ENCODE measurements around the gene EXOC6B. TPM values are rescaled to one million over a fixed set of nuclear protein-coding genes. Genes with fewer than 3 reads are reported as not detected.

The EXOC6B gene
- total RNA-seq, 1 donor from 2014 or later, result 8.4 TPM

- intact Hi-C loops (cut with micrococcal nuclease), result no loop called here
- no peaks in the 10 kb centered on the region for H3K36me3 Mint-ChIP-seq (ENCODE audit: low read depth)
- no peak for DNase-seq
- H3K27ac Mint-ChIP-seq, result no peak overlapping the region
- no peaks in the 10 kb centered on the region for H3K4me1 Mint-ChIP-seq
- no peak overlapping the region for H3K4me3 Mint-ChIP-seq
- no peaks in the 10 kb centered on the region for H3K27me3 Mint-ChIP-seq
- no peaks in the 10 kb centered on the region for H3K9me3 Mint-ChIP-seq
Measured at GRCh38 chr2:72275084-72275483, 550.7 kb downstream of the EXOC6B start.

- H3K4me1 Mint-ChIP-seq, result no peaks in the 10 kb centered on the region
Measured at GRCh38 chr2:72274380-72274797, 551.4 kb downstream of the EXOC6B start.

DNA sequence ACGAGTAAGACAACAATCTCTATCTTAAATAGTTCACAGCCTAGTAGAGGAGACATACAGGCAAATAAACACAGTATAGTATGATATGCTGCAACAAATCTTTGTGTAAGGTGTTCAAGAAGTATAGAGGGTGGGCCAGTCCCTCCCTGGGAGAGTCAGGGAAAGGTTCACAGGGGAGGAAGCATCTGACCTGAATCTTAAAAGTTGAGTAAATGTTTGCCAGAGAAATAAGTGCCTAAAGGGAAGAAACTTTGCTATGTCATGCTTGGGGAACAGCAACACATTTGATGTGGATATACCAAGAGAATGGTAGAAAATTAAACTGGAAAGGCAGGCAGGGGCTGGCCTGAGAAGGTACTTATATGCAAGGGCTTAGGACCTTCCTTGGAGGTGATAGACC is 552.4 kb downstream of the EXOC6B start:
- Mint-ChIP-seq H3K9me3 (no peaks in the 10 kb centered on the region), H3K27ac (no peak overlapping the region), H3K4me3 (no peak overlapping the region), H3K27me3 (no peaks in the 10 kb centered on the region), H3K36me3 (ENCODE audit: low read depth) (no peaks in the 10 kb centered on the region), H3K4me1 (no peaks in the 10 kb centered on the region)
- DNase-seq, result no peak
- intact Hi-C loops (cut with micrococcal nuclease), result no loop called here

More at GRCh38 chr2:72274380-72274797, 551.4 kb downstream of the EXOC6B start:
- Mint-ChIP-seq H3K9me3 (no peaks in the 10 kb centered on the region), H3K27me3 (no peaks in the 10 kb centered on the region), H3K36me3 (ENCODE audit: low read depth) (no peaks in the 10 kb centered on the region), H3K4me3 (no peak overlapping the region), H3K27ac (no peak overlapping the region)
- intact Hi-C loops (cut with micrococcal nuclease), result no loop called here
- no peak for DNase-seq

GRCh38 chr2:72271766-72272641 is 553.8 kb downstream of the EXOC6B start:
- Mint-ChIP-seq H3K4me3 (no peak overlapping the region), H3K4me1 (no peaks in the 10 kb centered on the region), H3K36me3 (ENCODE audit: low read depth) (no peaks in the 10 kb centered on the region), H3K27ac (no peak overlapping the region), H3K9me3 (no peaks in the 10 kb centered on the region), H3K27me3 (no peaks in the 10 kb centered on the region)
- no peak for DNase-seq
- intact Hi-C loops (cut with micrococcal nuclease), result no loop called here

DNA sequence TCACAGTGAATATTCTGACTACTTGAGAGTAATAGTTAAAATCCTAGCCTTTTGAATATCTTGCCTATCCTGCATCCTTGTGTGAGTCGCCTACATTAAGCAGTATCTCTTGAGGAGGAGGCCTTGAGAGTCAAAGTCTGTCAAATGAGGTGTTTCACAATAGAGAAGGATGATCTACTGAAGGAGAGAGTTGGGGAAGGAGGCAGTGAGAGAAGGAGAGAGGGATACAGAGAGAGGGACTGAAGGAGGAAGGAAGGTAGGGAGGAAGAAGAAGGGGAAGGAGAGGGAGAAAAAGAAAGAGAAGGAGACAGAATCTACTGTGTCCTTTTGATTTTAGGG is 554.6 kb downstream of the EXOC6B start:
- no peak for DNase-seq
- H3K4me3 Mint-ChIP-seq, result no peak overlapping the region
- no peak overlapping the region for H3K27ac Mint-ChIP-seq
- no peaks in the 10 kb centered on the region for H3K4me1 Mint-ChIP-seq
- no peaks in the 10 kb centered on the region for H3K27me3 Mint-ChIP-seq
- H3K36me3 Mint-ChIP-seq (ENCODE audit: low read depth), result no peaks in the 10 kb centered on the region
- intact Hi-C loops (cut with micrococcal nuclease), result no loop called here
- H3K9me3 Mint-ChIP-seq, result no peaks in the 10 kb centered on the region

DNA sequence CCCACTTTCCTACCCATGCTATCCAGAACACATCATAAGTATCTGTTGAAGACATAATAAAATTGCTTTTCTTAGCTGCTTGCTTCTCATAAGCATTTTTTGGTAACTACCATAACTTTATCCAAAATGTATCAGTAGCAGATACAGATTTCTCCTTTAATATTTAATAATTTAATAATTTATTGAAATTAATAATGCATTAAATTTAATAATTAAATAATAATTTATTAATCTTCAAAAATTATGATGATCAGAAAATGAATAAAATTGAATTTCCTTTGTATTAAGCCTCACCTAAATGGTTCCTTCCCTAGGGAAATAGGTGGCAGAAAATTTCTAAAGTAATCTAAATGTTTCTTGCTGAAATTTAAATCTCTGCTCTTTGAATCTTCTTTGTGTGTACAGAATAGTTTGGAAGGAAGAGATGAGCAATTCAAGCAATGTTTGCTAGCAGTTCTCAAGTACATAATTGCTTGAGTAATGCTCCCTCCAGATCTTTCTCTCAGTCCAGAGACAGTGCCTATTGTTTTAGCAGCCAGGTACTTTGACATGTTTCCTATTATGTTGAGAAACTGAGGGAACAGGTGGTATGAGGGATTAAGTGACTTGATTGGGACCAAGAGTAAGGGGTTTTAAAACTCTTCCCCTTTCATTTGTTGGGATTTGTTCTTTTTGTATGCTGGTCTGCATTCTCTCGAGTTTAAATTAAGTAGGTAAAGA is 555.1 kb downstream of the EXOC6B start:
- Mint-ChIP-seq H3K4me1 (no peaks in the 10 kb centered on the region), H3K27ac (no peak overlapping the region), H3K9me3 (no peaks in the 10 kb centered on the region), H3K36me3 (ENCODE audit: low read depth) (no peaks in the 10 kb centered on the region), H3K27me3 (no peaks in the 10 kb centered on the region), H3K4me3 (no peak overlapping the region)
- DNase-seq, result no peak
- intact Hi-C loops (cut with micrococcal nuclease), result no loop called here

GRCh38 chr2:72263776-72264060 is 562.1 kb downstream of the EXOC6B start:
- Mint-ChIP-seq H3K27ac (no peak overlapping the region), H3K36me3 (ENCODE audit: low read depth) (no peaks in the 10 kb centered on the region), H3K4me3 (no peak overlapping the region), H3K27me3 (no peaks in the 10 kb centered on the region), H3K9me3 (no peaks in the 10 kb centered on the region), H3K4me1 (no peaks in the 10 kb centered on the region)
- no peak for DNase-seq
- intact Hi-C loops (cut with micrococcal nuclease), result no loop called here

DNA sequence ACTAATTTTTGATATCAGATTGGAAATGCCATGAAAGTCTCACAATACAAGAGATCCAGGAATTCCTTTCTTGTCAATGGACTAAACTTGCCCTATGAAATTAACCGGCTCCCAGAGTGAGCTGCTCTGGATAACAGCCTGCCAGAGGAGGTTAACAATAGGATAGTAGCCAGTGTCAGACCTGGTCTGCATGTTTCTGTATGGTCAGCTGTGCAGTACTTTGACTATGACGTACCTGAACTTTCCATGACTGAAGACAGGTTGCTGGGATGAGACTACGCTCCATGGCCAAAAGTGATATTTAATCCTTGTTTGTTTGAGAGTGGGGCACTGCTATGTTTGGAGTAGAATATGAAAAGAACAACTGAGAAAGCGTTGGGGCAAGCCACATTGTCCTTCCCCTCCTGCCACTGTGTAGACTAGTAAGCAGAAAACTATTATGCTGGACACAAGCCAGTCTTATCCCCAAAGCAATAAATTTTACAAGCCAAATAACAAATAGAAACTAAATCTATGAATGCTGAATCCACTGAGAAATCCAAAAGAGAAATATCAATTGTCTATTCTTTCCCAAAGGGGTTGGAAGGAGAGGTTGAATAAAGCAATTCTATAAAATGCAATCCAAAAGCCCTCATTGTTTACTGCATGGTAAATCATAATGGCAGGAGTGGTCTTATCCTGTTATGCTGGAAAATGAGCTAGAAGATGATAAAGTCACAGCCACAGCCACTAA is 562.6 kb downstream of the EXOC6B start:
- Mint-ChIP-seq H3K4me1 (no peaks in the 10 kb centered on the region), H3K4me3 (no peak overlapping the region), H3K9me3 (no peaks in the 10 kb centered on the region), H3K36me3 (ENCODE audit: low read depth) (no peaks in the 10 kb centered on the region), H3K27ac (no peak overlapping the region), H3K27me3 (no peaks in the 10 kb centered on the region)
- no peak for DNase-seq
- intact Hi-C loops (cut with micrococcal nuclease), result no loop called here

- DNase-seq, result no peak
- no peaks in the 10 kb centered on the region for H3K4me1 Mint-ChIP-seq
- H3K36me3 Mint-ChIP-seq (ENCODE audit: low read depth), result no peaks in the 10 kb centered on the region
- no peaks in the 10 kb centered on the region for H3K27me3 Mint-ChIP-seq
- intact Hi-C loops (cut with micrococcal nuclease), result no loop called here
- H3K4me3 Mint-ChIP-seq, result no peak overlapping the region
- H3K27ac Mint-ChIP-seq, result no peak overlapping the region
- H3K9me3 Mint-ChIP-seq, result no peaks in the 10 kb centered on the region
Measured at GRCh38 chr2:72261076-72261475, 564.8 kb downstream of the EXOC6B start.

GRCh38 chr2:72255540-72255939 is 570.3 kb downstream of the EXOC6B start:
- Mint-ChIP-seq H3K9me3 (peaks cover 3% of the 10 kb centered on the region), H3K4me1 (no peaks in the 10 kb centered on the region), H3K27me3 (no peaks in the 10 kb centered on the region), H3K27ac (no peak overlapping the region), H3K4me3 (no peak overlapping the region), H3K36me3 (ENCODE audit: low read depth) (no peaks in the 10 kb centered on the region)
- intact Hi-C loops (cut with micrococcal nuclease), result no loop called here
- DNase-seq, result no peak

- no peak overlapping the region for H3K4me3 Mint-ChIP-seq
- no peaks in the 10 kb centered on the region for H3K36me3 Mint-ChIP-seq (ENCODE audit: low read depth)
- no peak for DNase-seq
- H3K9me3 Mint-ChIP-seq, result peaks cover 3% of the 10 kb centered on the region
- no peak overlapping the region for H3K27ac Mint-ChIP-seq
- no peaks in the 10 kb centered on the region for H3K4me1 Mint-ChIP-seq
- no peaks in the 10 kb centered on the region for H3K27me3 Mint-ChIP-seq
- intact Hi-C loops (cut with micrococcal nuclease), result no loop called here
Measured at GRCh38 chr2:72254831-72255451, 570.9 kb downstream of the EXOC6B start.

GRCh38 chr2:72238311-72238710 is 587.5 kb downstream of the EXOC6B start:
- DNase-seq, result no peak
- intact Hi-C loops (cut with micrococcal nuclease), result no loop called here
- Mint-ChIP-seq H3K27ac (no peak overlapping the region), H3K36me3 (ENCODE audit: low read depth) (no peaks in the 10 kb centered on the region), H3K4me1 (peaks cover 7% of the 10 kb centered on the region), H3K27me3 (no peaks in the 10 kb centered on the region), H3K4me3 (no peak overlapping the region), H3K9me3 (peaks cover 5% of the 10 kb centered on the region)

- Mint-ChIP-seq H3K4me3 (no peak overlapping the region), H3K27me3 (no peaks in the 10 kb centered on the region), H3K4me1 (peaks cover 7% of the 10 kb centered on the region), H3K9me3 (peaks cover 5% of the 10 kb centered on the region), H3K36me3 (ENCODE audit: low read depth) (no peaks in the 10 kb centered on the region), H3K27ac (no peak overlapping the region)
- intact Hi-C loops (cut with micrococcal nuclease), result no loop called here
- no peak for DNase-seq
Measured at GRCh38 chr2:72237549-72237948, 588.3 kb downstream of the EXOC6B start.
